Astrocyte of the cerebellum (primary cell): ENCODE data around the gene WNT6.

Experiments used
- DNase-seq: peaks from one replicate; pipeline ENCODE4 v3.0.0-alpha.2; 2011; ENCODE audit warnings: low read depth
- H3K4me3 ChIP-seq: 2 replicates; pipeline ENCODE4 v1.5.1; 2011; ENCODE audit warnings: mild to moderate bottlenecking, low read depth, low read length, moderate library complexity
- CTCF ChIP-seq: IDR thresholded peaks from 2 replicates; pipeline ENCODE4 v1.5.1; 2012; ENCODE audit warnings: low read length, low read depth, moderate library complexity, mild to moderate bottlenecking; ENCODE audit errors: missing control alignments
- in situ Hi-C: cut with HindIII; loops from 2 replicates; pipeline ENCODE4 v1.10.0; 2017; ENCODE audit warnings: low sequenced_read_pairs

WNT6 gene

GRCh38 chr2:218895326-218895725, 35.7 kb downstream of the WNT6 start:
- no peak for DNase-seq
- in situ Hi-C loops = no loop called here
- no peak overlapping the region for H3K4me3 ChIP-seq
- no peak for TF ChIP-seq CTCF

- DNase-seq = no peak
- in situ Hi-C loops = no loop called here
- no peak overlapping the region for H3K4me3 ChIP-seq
- TF ChIP-seq CTCF = no peak
These were observed 36.3 kb downstream of the WNT6 start for GRCh38 chr2:218895759-218896500.

GRCh38 chr2:218896501-218897393, 37.1 kb downstream of the WNT6 start:
- no peak overlapping the region for H3K4me3 ChIP-seq
- in situ Hi-C loops = no loop called here
- no peak for TF ChIP-seq CTCF
- DNase-seq = no peak

GRCh38 chr2:218897394-218898108, 37.9 kb downstream of the WNT6 start:
- no peak for DNase-seq
- H3K4me3 ChIP-seq = no peak overlapping the region
- TF ChIP-seq CTCF = no peak
- in situ Hi-C loops = no loop called here

- DNase-seq = no peak
- peak; percentile 84 for TF ChIP-seq CTCF
- in situ Hi-C loops = no loop called here
- H3K4me3 ChIP-seq = no peak overlapping the region
These were observed 38.7 kb downstream of the WNT6 start for GRCh38 chr2:218898109-218898878.

GRCh38 chr2:218899147-218899546, 39.5 kb downstream of the WNT6 start:
- H3K4me3 ChIP-seq = no peak overlapping the region
- DNase-seq = no peak
- TF ChIP-seq CTCF = no peak
- in situ Hi-C loops = no loop called here
